Measurements from ENCODE around the gene EIF4A3. TPM values are rescaled to one million over a fixed set of nuclear protein-coding genes. Genes with fewer than 3 reads are reported as not detected.

EIF4A3 gene
- total and polyA plus RNA-seq, 9 of the 15 experiments (the other 6 are each of a cell fraction or from before 2014, with no cell fraction given): 62.7 to 171 (median 127) TPM

GRCh38 chr17:80101011-80101945 is 45.6 kb downstream of the EIF4A3 start, which contains the start of gene GAA (continued):
- TF ChIP-seq ZNF239 (CRISPR knock-in tag; IDR thresholded peaks at IDR 0.05) (peak; percentile 25; the same call in 1 of the 2 replicates), ZNF57 (CRISPR knock-in tag; IDR thresholded peaks at IDR 0.05) (no peak), BRCA1 (IDR thresholded peaks at IDR 0.05) (no peak), BRCA1 (CRISPR knock-in tag; IDR thresholded peaks at IDR 0.05) (no peak), ZNF124 (CRISPR knock-in tag; IDR thresholded peaks at IDR 0.05) (no peak), NCOA2 (IDR thresholded peaks at IDR 0.05; ENCODE audit: partially characterized antibody in 2 of 2) (no peak), ZNF407 (IDR thresholded peaks at IDR 0.05; ENCODE audit: low read depth) (no peak), NEUROD1 (IDR thresholded peaks at IDR 0.05; ENCODE audit: borderline replicate concordance, low read depth, low read length, partially characterized antibody) (no peak), FOXP4 (CRISPR knock-in tag; IDR thresholded peaks at IDR 0.05; ENCODE audit: borderline replicate concordance) (peak; percentile 50; the same call in 1 of the 2 replicates), ARID3B (CRISPR knock-in tag; IDR thresholded peaks at IDR 0.05; ENCODE audit: borderline replicate concordance) (peak; percentile 58; the same call in 1 of the 2 replicates), ZNF140 (CRISPR knock-in tag; IDR thresholded peaks at IDR 0.05) (no peak), ELK3 (CRISPR knock-in tag; IDR thresholded peaks at IDR 0.05) (no peak), HMG20A (CRISPR knock-in tag; conservative IDR thresholded peaks at IDR 0.05) (no peak), ZBTB17 (CRISPR knock-in tag; IDR thresholded peaks at IDR 0.05) (0 out of 2 replicates have a peak, but pooled peaks have one; percentile 35)
